Neural progenitor cell (in vitro differentiated cells): Measurements from ENCODE around the gene EPHB3.

Experiments used
- EZH2phosphoT487 ChIP-seq: fragments of 200-600 bp; sonication (generic); IDR thresholded peaks from 2 replicates; pipeline ENCODE4 v1.6.1; 2017; ENCODE audit warnings: antibody characterized with exemption
- TF ChIP-seq, protein P1 (sequence below): fragments of 200-600 bp; sonication (generic); IDR thresholded peaks from 2 replicates; pipeline ENCODE4 v1.5.1; 2017; ENCODE audit warnings: antibody characterized with exemption, mild to moderate bottlenecking

DNA sequence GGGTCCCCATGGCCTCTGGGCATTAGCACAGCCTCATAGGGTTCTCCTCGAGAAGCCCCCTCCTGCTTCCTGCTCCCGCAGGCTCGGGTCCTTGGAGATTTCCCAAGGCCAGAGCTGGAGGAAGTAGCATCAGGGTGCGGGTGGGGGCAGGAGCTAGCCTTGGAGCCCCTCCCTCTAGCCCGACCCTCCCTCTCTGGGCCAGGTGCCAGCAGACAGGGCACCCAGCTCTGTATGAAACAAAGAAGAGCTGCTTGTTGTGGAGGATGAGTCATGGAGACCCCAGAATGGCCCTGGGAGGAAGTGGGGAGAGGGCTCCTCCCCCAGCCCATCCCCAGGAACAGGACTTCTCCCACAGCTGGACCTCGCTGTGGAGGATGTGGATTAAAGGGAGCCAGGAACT, 29.2 kb downstream of the EPHB3 start:
- TF ChIP-seq, protein P1, sequence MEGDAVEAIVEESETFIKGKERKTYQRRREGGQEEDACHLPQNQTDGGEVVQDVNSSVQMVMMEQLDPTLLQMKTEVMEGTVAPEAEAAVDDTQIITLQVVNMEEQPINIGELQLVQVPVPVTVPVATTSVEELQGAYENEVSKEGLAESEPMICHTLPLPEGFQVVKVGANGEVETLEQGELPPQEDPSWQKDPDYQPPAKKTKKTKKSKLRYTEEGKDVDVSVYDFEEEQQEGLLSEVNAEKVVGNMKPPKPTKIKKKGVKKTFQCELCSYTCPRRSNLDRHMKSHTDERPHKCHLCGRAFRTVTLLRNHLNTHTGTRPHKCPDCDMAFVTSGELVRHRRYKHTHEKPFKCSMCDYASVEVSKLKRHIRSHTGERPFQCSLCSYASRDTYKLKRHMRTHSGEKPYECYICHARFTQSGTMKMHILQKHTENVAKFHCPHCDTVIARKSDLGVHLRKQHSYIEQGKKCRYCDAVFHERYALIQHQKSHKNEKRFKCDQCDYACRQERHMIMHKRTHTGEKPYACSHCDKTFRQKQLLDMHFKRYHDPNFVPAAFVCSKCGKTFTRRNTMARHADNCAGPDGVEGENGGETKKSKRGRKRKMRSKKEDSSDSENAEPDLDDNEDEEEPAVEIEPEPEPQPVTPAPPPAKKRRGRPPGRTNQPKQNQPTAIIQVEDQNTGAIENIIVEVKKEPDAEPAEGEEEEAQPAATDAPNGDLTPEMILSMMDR: no peak
- no peak for TF ChIP-seq EZH2phosphoT487
